ENCODE measurements around the gene RAI1. TPM values are rescaled to one million over a fixed set of nuclear protein-coding genes. Genes with fewer than 3 reads are reported as not detected.
"Not testable (repeated sequence)": the region's sequence is repeated elsewhere in the genome, so short reads cannot be mapped to it uniquely, and the experiment has no call there.

The RAI1 gene
- total RNA-seq, 1 experiment from 2014 or later: 12.7 TPM

GRCh38 chr17:17681744-17682292, 560 bp downstream of the RAI1 start:
- Histone ChIP-seq H3K27me3 (replicated peaks) (no peaks in the 10 kb centered on the region), H3K27ac (peak overlapping the region; percentile 87), H3K36me3 (peaks cover 30% of the 10 kb centered on the region), H3K4me3 (peak overlapping the region; percentile 96), H3K9me3 (replicated peaks) (no peaks in the 10 kb centered on the region), H3K4me1 (replicated peaks) (peaks cover 43% of the 10 kb centered on the region)
- DNase-seq (ENCODE audit: low read depth in 1 of 2, low spot score in 2 of 2): no peak

- peak overlapping the region; percentile 87 for H3K27ac ChIP-seq
- DNase-seq (ENCODE audit: low read depth in 1 of 2, low spot score in 2 of 2): peak; percentile 61 to 75
- H3K9me3 ChIP-seq (replicated peaks): no peaks in the 10 kb centered on the region
- H3K4me1 ChIP-seq (replicated peaks): peaks cover 48% of the 10 kb centered on the region
- peak overlapping the region; percentile 96 for H3K4me3 ChIP-seq
- H3K27me3 ChIP-seq (replicated peaks): no peaks in the 10 kb centered on the region
- H3K36me3 ChIP-seq: peaks cover 30% of the 10 kb centered on the region
Observed at GRCh38 chr17:17682293-17682736, 1.1 kb downstream of the RAI1 start.

GRCh38 chr17:17682737-17683680, 1.8 kb downstream of the RAI1 start:
- DNase-seq (ENCODE audit: low read depth in 1 of 2, low spot score in 2 of 2): peak; percentile 80 to 95
- no peaks in the 10 kb centered on the region for H3K27me3 ChIP-seq (replicated peaks)
- H3K9me3 ChIP-seq (replicated peaks): no peaks in the 10 kb centered on the region
- peak overlapping the region; percentile 87 for H3K27ac ChIP-seq
- peaks cover 30% of the 10 kb centered on the region for H3K36me3 ChIP-seq
- peaks cover 52% of the 10 kb centered on the region for H3K4me1 ChIP-seq (replicated peaks)
- peak overlapping the region; percentile 96 for H3K4me3 ChIP-seq

- Histone ChIP-seq H3K9me3 (replicated peaks) (no peaks in the 10 kb centered on the region), H3K27ac (peak overlapping the region; percentile 87), H3K4me1 (replicated peaks) (peaks cover 60% of the 10 kb centered on the region), H3K27me3 (replicated peaks) (no peaks in the 10 kb centered on the region), H3K36me3 (peaks cover 30% of the 10 kb centered on the region), H3K4me3 (peak overlapping the region; percentile 96)
- no peak for DNase-seq (ENCODE audit: low read depth in 1 of 2, low spot score in 2 of 2)
Observed at GRCh38 chr17:17683710-17684365, 2.6 kb downstream of the RAI1 start.

GRCh38 chr17:17684906-17685774, 3.9 kb downstream of the RAI1 start:
- peak overlapping the region; percentile 65 for H3K27ac ChIP-seq

GRCh38 chr17:17685775-17686291, 4.6 kb downstream of the RAI1 start:
- H3K4me3 ChIP-seq: no peak overlapping the region
- peaks cover 73% of the 10 kb centered on the region for H3K4me1 ChIP-seq (replicated peaks)
- H3K9me3 ChIP-seq (replicated peaks): no peaks in the 10 kb centered on the region
- H3K36me3 ChIP-seq: peaks cover 36% of the 10 kb centered on the region
- peak overlapping the region; percentile 65 for H3K27ac ChIP-seq
- no peaks in the 10 kb centered on the region for H3K27me3 ChIP-seq (replicated peaks)
- DNase-seq (ENCODE audit: low read depth in 1 of 2, low spot score in 2 of 2): peak; percentile 74 to 75

More at GRCh38 chr17:17684906-17685774, 3.9 kb downstream of the RAI1 start:
- Histone ChIP-seq H3K4me3 (no peak overlapping the region), H3K4me1 (replicated peaks) (peaks cover 73% of the 10 kb centered on the region), H3K9me3 (replicated peaks) (no peaks in the 10 kb centered on the region), H3K36me3 (peaks cover 36% of the 10 kb centered on the region), H3K27me3 (replicated peaks) (no peaks in the 10 kb centered on the region)
- no peak for DNase-seq (ENCODE audit: low read depth in 1 of 2, low spot score in 2 of 2)

- no peak overlapping the region for H3K27ac ChIP-seq
- H3K9me3 ChIP-seq (replicated peaks): no peaks in the 10 kb centered on the region
- no peak overlapping the region for H3K4me3 ChIP-seq
- H3K4me1 ChIP-seq (replicated peaks): peaks cover 92% of the 10 kb centered on the region
- H3K27me3 ChIP-seq (replicated peaks): no peaks in the 10 kb centered on the region
- no peak for DNase-seq (ENCODE audit: low read depth in 1 of 2, low spot score in 2 of 2)
- peaks cover 18% of the 10 kb centered on the region for H3K36me3 ChIP-seq
Observed at GRCh38 chr17:17689312-17689711, 8.1 kb downstream of the RAI1 start.

- Histone ChIP-seq H3K4me1 (replicated peaks) (peaks cover 93% of the 10 kb centered on the region), H3K36me3 (peaks cover 11% of the 10 kb centered on the region)
- not testable (repeated sequence) for H3K4me3 ChIP-seq; H3K9me3 ChIP-seq (replicated peaks); DNase-seq (ENCODE audit: low read depth in 1 of 2, low spot score in 2 of 2); H3K27ac ChIP-seq; H3K27me3 ChIP-seq (replicated peaks)
Observed at GRCh38 chr17:17690233-17690632, 9.0 kb downstream of the RAI1 start.

- H3K4me3 ChIP-seq: no peak overlapping the region
- no peak overlapping the region; the same call in 1 of the 2 replicates for H3K27ac ChIP-seq
- no peaks in the 10 kb centered on the region for H3K9me3 ChIP-seq (replicated peaks)
- H3K36me3 ChIP-seq: peaks cover 6% of the 10 kb centered on the region; the same call in 1 of the 2 replicates
- H3K27me3 ChIP-seq (replicated peaks): no peaks in the 10 kb centered on the region
- no peak for DNase-seq (ENCODE audit: low read depth in 1 of 2, low spot score in 2 of 2)
- peaks cover 91% of the 10 kb centered on the region for H3K4me1 ChIP-seq (replicated peaks)
Observed at GRCh38 chr17:17691468-17692263, 10.4 kb downstream of the RAI1 start.

- Histone ChIP-seq H3K27ac (no peak overlapping the region; the same call in 1 of the 2 replicates), H3K9me3 (replicated peaks) (no peaks in the 10 kb centered on the region), H3K27me3 (replicated peaks) (no peaks in the 10 kb centered on the region), H3K36me3 (peaks cover 6% of the 10 kb centered on the region; the same call in 1 of the 2 replicates), H3K4me1 (replicated peaks) (peaks cover 84% of the 10 kb centered on the region), H3K4me3 (no peak overlapping the region)
- DNase-seq (ENCODE audit: low read depth in 1 of 2, low spot score in 2 of 2): peak in 1 of 2 experiments; percentile 35
Observed at GRCh38 chr17:17692353-17693252, 11.3 kb downstream of the RAI1 start.

GRCh38 chr17:17693253-17694168, 12.3 kb downstream of the RAI1 start:
- Histone ChIP-seq H3K4me1 (replicated peaks) (peaks cover 83% of the 10 kb centered on the region), H3K36me3 (peaks cover 6% of the 10 kb centered on the region; the same call in 1 of the 2 replicates), H3K27me3 (replicated peaks) (no peaks in the 10 kb centered on the region), H3K27ac (peak overlapping the region; percentile 85), H3K9me3 (replicated peaks) (no peaks in the 10 kb centered on the region), H3K4me3 (peak overlapping the region; percentile 52)
- peak; percentile 52 to 63 for DNase-seq (ENCODE audit: low read depth in 1 of 2, low spot score in 2 of 2)
